K562 (cell line): ENCODE results near the gene DGCR6L.

Experiments used
- CBX5 ChIP-seq: IDR thresholded peaks from 2 replicates; pipeline ENCODE4 v1.6.1; 2014; ENCODE audit warnings: low read depth, borderline replicate concordance
- CREB1 ChIP-seq, 2 experiments: sonication (generic) in 1 of 2; formaldehyde crosslinking in 1 of 2; IDR thresholded peaks; 2 replicates each; pipeline versions ENCODE4 v1.6.1 to v1.8.0; 2012 to 2022; ENCODE audit warnings: inconsistent platforms in 1 of 2, mild to moderate bottlenecking in 1 of 2, missing genetic modification reagents in 1 of 2, moderate library complexity in 1 of 2
- EZH2 ChIP-seq: IDR thresholded peaks from 2 replicates; pipeline ENCODE4 v1.6.1; 2012; ENCODE audit warnings: low read depth, mild to moderate bottlenecking, inconsistent platforms, low read length, borderline replicate concordance
- POLR2A ChIP-seq: fragments of 450-650 bp; conservative IDR thresholded peaks from 2 replicates; pipeline ENCODE4 v1.6.1; 2016
- POLR2AphosphoS5 ChIP-seq: IDR thresholded peaks from 2 replicates; pipeline ENCODE4 v1.6.1; 2011; ENCODE audit warnings: mild to moderate bottlenecking, low read depth, low read length, moderate library complexity; ENCODE audit not compliant: control insufficient read depth, insufficient read depth
- RAD21 ChIP-seq, 2 experiments: fragments of 250-450 bp in 1 of 2; fragments of 450-650 bp in 1 of 2; sonication (Bioruptor Pico) in 1 of 2; formaldehyde crosslinking in 1 of 2; IDR thresholded peaks in 1 of 2; conservative IDR thresholded peaks in 1 of 2; 2 replicates each; pipeline versions ENCODE4 v1.4.0 to v1.8.0; 2020 to 2022; ENCODE audit warnings: mild to moderate bottlenecking in 2 of 2, moderate library complexity in 1 of 2
- RBBP5 ChIP-seq: fragments of 200-600 bp; sonication (generic); IDR thresholded peaks from 2 replicates; pipeline ENCODE4 v1.6.1; 2012; ENCODE audit warnings: borderline replicate concordance, mild to moderate bottlenecking, low read length, control low read depth, inconsistent platforms; ENCODE audit not compliant: insufficient read depth, poor library complexity, severe bottlenecking
- SPI1 ChIP-seq: IDR thresholded peaks from 2 replicates; pipeline ENCODE4 v1.6.1; 2011; ENCODE audit warnings: low read depth, low read length, control low read depth, borderline replicate concordance
- TARDBP ChIP-seq: fragments of 450-650 bp; IDR thresholded peaks from 2 replicates; pipeline ENCODE4 v1.6.1; 2016
- TCF7L2 ChIP-seq: fragments of 150-350 bp; IDR thresholded peaks from 2 replicates; pipeline ENCODE4 v1.6.1; 2016; ENCODE audit warnings: low read depth, mild to moderate bottlenecking, low read length, moderate library complexity
- ZNF274 ChIP-seq: IDR thresholded peaks from 2 replicates; pipeline ENCODE4 v1.6.1; 2011; ENCODE audit warnings: low read depth, mild to moderate bottlenecking, low read length, moderate library complexity, borderline replicate concordance
- ZZZ3 ChIP-seq: fragments of 450-650 bp; IDR thresholded peaks from 2 replicates; pipeline ENCODE4 v1.6.1; 2016; ENCODE audit warnings: antibody characterized with exemption, mild to moderate bottlenecking, moderate library complexity
- TF ChIP-seq, protein P1 (sequence below), 3 experiments: IDR thresholded peaks in 2 of 3; conservative IDR thresholded peaks in 1 of 3; 2 replicates each; pipeline ENCODE4 v1.5.1; 2011 to 2012; ENCODE audit warnings: low read length in 3 of 3, mild to moderate bottlenecking in 3 of 3, control low read depth in 2 of 3, improper control_type of control experiment in 1 of 3, inconsistent platforms in 1 of 3, low read depth in 1 of 3, mixed read lengths in 1 of 3, moderate library complexity in 1 of 3; ENCODE audit not compliant: insufficient read depth in 2 of 3
- TF ChIP-seq, protein P2 (sequence below): sonication (generic); formaldehyde crosslinking; IDR thresholded peaks from 2 replicates; pipeline ENCODE4 v1.8.1; 2023; ENCODE audit warnings: missing genetic modification reagents, mild to moderate bottlenecking, borderline replicate concordance

DNA sequence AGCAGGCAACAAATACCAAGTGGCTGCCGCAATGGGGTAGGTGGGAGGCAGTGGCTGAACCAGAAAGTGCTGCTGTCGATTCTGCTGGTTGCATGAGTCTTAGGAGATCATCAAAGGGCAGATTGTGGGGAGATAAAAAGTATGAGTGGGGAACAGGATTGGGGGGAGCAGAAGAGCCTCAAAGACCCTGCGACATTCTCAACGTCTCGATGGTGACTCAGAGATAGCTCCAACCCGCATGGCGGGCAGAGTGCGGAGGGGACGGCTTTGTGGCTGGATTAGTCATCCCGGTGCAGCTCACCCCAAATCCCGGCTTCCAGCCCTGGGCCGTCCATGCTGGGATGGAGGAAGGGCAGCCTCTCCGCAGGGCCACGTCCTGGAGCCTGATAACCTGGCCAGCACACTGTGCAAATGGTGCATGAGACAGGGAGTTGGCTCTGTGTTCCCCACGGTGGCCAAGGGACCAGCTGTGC is 40.2 kb downstream of the DGCR6L start:
- TF ChIP-seq POLR2AphosphoS5 (no peak), POLR2A (no peak), EZH2 (no peak), CREB1 (IDR thresholded peaks at IDR 0.05) (no peak), CREB1 (CRISPR knock-in tag; IDR thresholded peaks at IDR 0.05) (no peak), ZZZ3 (no peak), ZNF274 (no peak), RAD21 (CRISPR knock-in tag; conservative IDR thresholded peaks at IDR 0.05 in 1 of 2, IDR thresholded peaks at IDR 0.05 in 1 of 2) (no peak), CBX5 (no peak), SPI1 (no peak), TARDBP (no peak), TCF7L2 (no peak), RBBP5 (no peak)
- TF ChIP-seq, protein P1, sequence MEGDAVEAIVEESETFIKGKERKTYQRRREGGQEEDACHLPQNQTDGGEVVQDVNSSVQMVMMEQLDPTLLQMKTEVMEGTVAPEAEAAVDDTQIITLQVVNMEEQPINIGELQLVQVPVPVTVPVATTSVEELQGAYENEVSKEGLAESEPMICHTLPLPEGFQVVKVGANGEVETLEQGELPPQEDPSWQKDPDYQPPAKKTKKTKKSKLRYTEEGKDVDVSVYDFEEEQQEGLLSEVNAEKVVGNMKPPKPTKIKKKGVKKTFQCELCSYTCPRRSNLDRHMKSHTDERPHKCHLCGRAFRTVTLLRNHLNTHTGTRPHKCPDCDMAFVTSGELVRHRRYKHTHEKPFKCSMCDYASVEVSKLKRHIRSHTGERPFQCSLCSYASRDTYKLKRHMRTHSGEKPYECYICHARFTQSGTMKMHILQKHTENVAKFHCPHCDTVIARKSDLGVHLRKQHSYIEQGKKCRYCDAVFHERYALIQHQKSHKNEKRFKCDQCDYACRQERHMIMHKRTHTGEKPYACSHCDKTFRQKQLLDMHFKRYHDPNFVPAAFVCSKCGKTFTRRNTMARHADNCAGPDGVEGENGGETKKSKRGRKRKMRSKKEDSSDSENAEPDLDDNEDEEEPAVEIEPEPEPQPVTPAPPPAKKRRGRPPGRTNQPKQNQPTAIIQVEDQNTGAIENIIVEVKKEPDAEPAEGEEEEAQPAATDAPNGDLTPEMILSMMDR (IDR thresholded peaks at IDR 0.05 in 2 of 3, conservative IDR thresholded peaks at IDR 0.05 in 1 of 3; ENCODE audit: insufficient read depth in 2 of 3, low read depth in 1 of 3, low read length in 3 of 3): no peak
- TF ChIP-seq, protein P2, sequence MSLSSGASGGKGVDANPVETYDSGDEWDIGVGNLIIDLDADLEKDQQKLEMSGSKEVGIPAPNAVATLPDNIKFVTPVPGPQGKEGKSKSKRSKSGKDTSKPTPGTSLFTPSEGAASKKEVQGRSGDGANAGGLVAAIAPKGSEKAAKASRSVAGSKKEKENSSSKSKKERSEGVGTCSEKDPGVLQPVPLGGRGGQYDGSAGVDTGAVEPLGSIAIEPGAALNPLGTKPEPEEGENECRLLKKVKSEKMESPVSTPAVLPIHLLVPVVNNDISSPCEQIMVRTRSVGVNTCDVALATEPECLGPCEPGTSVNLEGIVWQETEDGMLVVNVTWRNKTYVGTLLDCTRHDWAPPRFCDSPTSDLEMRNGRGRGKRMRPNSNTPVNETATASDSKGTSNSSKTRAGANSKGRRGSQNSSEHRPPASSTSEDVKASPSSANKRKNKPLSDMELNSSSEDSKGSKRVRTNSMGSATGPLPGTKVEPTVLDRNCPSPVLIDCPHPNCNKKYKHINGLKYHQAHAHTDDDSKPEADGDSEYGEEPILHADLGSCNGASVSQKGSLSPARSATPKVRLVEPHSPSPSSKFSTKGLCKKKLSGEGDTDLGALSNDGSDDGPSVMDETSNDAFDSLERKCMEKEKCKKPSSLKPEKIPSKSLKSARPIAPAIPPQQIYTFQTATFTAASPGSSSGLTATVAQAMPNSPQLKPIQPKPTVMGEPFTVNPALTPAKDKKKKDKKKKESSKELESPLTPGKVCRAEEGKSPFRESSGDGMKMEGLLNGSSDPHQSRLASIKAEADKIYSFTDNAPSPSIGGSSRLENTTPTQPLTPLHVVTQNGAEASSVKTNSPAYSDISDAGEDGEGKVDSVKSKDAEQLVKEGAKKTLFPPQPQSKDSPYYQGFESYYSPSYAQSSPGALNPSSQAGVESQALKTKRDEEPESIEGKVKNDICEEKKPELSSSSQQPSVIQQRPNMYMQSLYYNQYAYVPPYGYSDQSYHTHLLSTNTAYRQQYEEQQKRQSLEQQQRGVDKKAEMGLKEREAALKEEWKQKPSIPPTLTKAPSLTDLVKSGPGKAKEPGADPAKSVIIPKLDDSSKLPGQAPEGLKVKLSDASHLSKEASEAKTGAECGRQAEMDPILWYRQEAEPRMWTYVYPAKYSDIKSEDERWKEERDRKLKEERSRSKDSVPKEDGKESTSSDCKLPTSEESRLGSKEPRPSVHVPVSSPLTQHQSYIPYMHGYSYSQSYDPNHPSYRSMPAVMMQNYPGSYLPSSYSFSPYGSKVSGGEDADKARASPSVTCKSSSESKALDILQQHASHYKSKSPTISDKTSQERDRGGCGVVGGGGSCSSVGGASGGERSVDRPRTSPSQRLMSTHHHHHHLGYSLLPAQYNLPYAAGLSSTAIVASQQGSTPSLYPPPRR (CRISPR knock-in tag): no peak
